Mucosa of descending colon (tissue), 3 donors: ENCODE measurements around the gene DARS2. TPM values are rescaled to one million over a fixed set of nuclear protein-coding genes. Genes with fewer than 3 reads are reported as not detected.

Experiments used
- ATAC-seq: fragments of 200-7000 bp; cut with Tn5 transposase; one replicate; pipeline ENCODE4 v1.9.1; 2020; ENCODE audit warnings: mild to moderate bottlenecking, moderate library complexity
- DNase-seq, 3 donors: peaks; one replicate each; pipeline ENCODE4 v3.0.0-alpha.2; 2020
- H3K36me3 ChIP-seq: fragments of 200-600 bp; one replicate; pipeline ENCODE4 v1.8.0; 2021; ENCODE audit warnings: low read depth, mild to moderate bottlenecking
- H3K4me1 ChIP-seq: fragments of 200-600 bp; one replicate; pipeline ENCODE4 v1.8.0; 2021; ENCODE audit warnings: low read depth, mild to moderate bottlenecking
- H3K4me3 ChIP-seq: fragments of 200-600 bp; one replicate; pipeline ENCODE4 v1.8.0; 2021; ENCODE audit warnings: mild to moderate bottlenecking
- H3K9me3 ChIP-seq: fragments of 200-600 bp; one replicate; pipeline ENCODE4 v1.8.0; 2021; ENCODE audit warnings: mild to moderate bottlenecking
- CTCF ChIP-seq: fragments of 200-600 bp; IDR thresholded peaks from one replicate; pipeline ENCODE4 v1.8.0; 2022; ENCODE audit warnings: antibody characterized with exemption, mild to moderate bottlenecking
- intact Hi-C, 2 donors: fragments of 100-400 bp; cut with DNase I in 1 of 2; cut with micrococcal nuclease in 1 of 2; formaldehyde crosslinking; loops; one replicate each; pipeline versions ENCODE4 v1.11.0 to v1.11.1; 2022; cut with DNase I, micrococcal nuclease
- total RNA-seq, 3 donors: library from RNA; stranded (reverse); fragmentation: NEBNext Ultra II Directional in 2 of 3; extraction: Animal tissue kit (Norgen Biotek cat#: 25700) in 2 of 3; gene quantifications; one replicate each; pipeline versions ENCODE4 v1.2.1 to v1.2.4, GENCODE V29; 2021 to 2023
- donor health status: DM: no; HTN: no; CAD: no; lungs with moderate emphysema.
- donor health status: DM: no; HTN: no; CAD: no.
- donor health status: DM: no; HTN: yes; CAD: no.

Gene DARS2
- total RNA-seq, 3 donors from 2014 or later = 15.2 to 29.4 (median 21.6) TPM

- TF ChIP-seq CTCF = no peak
- ATAC-seq (no peak), DNase-seq (no peak)
- Histone ChIP-seq H3K9me3 (no peaks in the 10 kb centered on the region), H3K4me1 (no peaks in the 10 kb centered on the region), H3K36me3 (no peaks in the 10 kb centered on the region), H3K4me3 (no peak overlapping the region)
- intact Hi-C loops = no loop called here
Observed at GRCh38 chr1:173887627-173888026, 63.2 kb downstream of the DARS2 start.

DNA sequence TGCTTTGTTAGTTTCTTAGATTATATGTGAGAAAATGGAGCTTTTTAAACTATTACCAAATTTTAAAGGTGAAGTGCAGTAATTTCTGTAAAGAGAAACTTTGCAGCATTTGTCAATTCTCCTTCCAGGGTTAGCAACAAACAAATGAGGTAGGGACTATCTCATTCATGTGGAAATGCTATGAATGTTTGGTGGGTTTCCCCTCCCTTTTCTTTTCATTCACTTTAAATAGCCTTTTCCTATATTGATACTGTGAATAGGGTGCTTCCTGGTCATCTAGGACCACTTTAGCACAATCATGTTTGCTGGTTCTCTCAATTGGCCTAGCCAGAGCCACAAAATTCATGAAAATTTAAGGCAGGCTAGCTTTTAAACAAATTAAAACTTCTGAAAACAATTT, 64.3 kb downstream of the DARS2 start:
- no peak for TF ChIP-seq CTCF
- Histone ChIP-seq H3K36me3 (no peaks in the 10 kb centered on the region), H3K4me1 (no peaks in the 10 kb centered on the region), H3K4me3 (no peak overlapping the region), H3K9me3 (no peaks in the 10 kb centered on the region)
- ATAC-seq = no peak
- intact Hi-C loops = no loop called here
- no peak for DNase-seq

GRCh38 chr1:173889885-173890284, 65.4 kb downstream of the DARS2 start:
- Histone ChIP-seq H3K4me1 (no peaks in the 10 kb centered on the region), H3K4me3 (no peak overlapping the region), H3K9me3 (no peaks in the 10 kb centered on the region), H3K36me3 (no peaks in the 10 kb centered on the region)
- intact Hi-C loops = no loop called here
- DNase-seq (no peak), ATAC-seq (no peak)
- no peak for TF ChIP-seq CTCF

- Histone ChIP-seq H3K4me1 (no peaks in the 10 kb centered on the region), H3K36me3 (no peaks in the 10 kb centered on the region), H3K4me3 (no peak overlapping the region), H3K9me3 (no peaks in the 10 kb centered on the region)
- DNase-seq (no peak), ATAC-seq (no peak)
- intact Hi-C loops = no loop called here
- no peak for TF ChIP-seq CTCF
Observed at GRCh38 chr1:173893611-173894010, 69.1 kb downstream of the DARS2 start.

DNA sequence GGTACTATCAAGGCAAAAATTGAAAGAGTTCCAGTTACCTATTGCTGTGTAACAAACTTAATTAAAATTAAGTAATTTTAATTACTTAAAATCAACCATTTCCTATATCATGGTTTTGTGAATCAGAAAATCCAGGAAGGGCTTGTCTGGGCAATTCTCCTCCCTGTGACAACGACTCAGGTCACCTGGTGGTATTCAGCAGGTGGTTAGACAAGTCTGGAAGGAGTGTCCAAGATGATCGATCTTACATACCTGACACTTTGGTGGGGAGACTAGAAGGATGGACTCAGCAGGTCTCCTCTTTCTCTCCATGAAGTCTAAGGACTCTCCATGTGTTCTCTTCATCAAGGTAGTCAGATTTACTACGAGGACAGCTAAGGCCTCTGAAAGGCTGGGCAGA, 69.7 kb downstream of the DARS2 start:
- no peak overlapping the region for H3K4me3 ChIP-seq
- ATAC-seq (no peak), DNase-seq (no peak)
- no peaks in the 10 kb centered on the region for H3K9me3 ChIP-seq
- intact Hi-C loops = no loop called here
- no peaks in the 10 kb centered on the region for H3K36me3 ChIP-seq
- H3K4me1 ChIP-seq = no peaks in the 10 kb centered on the region
- TF ChIP-seq CTCF = no peak

GRCh38 chr1:173900427-173900826, 76.0 kb downstream of the DARS2 start:
- no peak for TF ChIP-seq CTCF
- intact Hi-C loops = no loop called here
- no peak for DNase-seq

More at GRCh38 chr1:173900427-173900826, 76.0 kb downstream of the DARS2 start:
- H3K36me3 ChIP-seq = no peaks in the 10 kb centered on the region
- no peaks in the 10 kb centered on the region for H3K4me1 ChIP-seq
- no peaks in the 10 kb centered on the region for H3K9me3 ChIP-seq
- H3K4me3 ChIP-seq = no peak overlapping the region
- no peak for ATAC-seq
